ENCODE results near the gene USP7.
"Not testable (repeated sequence)": the region's sequence is repeated elsewhere in the genome, so short reads cannot be mapped to it uniquely, and the experiment has no call there.

The USP7 gene

DNA sequence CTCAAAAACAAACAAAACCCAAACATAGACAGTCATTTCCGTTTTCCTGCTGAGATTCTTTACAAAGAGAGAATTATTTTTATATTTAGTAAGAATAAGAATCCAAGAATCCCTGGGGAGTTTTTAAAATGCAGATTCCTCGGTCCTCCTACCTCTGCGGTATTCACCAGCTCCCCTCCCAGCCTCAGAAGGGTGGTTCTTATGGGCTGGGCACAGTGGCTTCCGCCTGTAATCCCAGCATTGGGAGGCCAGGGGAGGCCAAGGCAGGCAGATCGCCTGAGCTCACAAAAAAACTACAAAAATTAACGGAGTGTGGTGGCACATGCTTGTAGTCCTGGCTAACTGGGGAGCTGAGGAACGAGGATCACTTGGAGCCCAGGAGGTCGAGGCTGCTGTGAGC is 26.7 kb upstream of the USP7 start:
- Mint-ChIP-seq H3K9me3 (no peaks in the 10 kb centered on the region), H3K4me3 (no peak overlapping the region), H3K27me3 (ENCODE audit: low read depth) (no peaks in the 10 kb centered on the region), H3K27ac (no peak overlapping the region), H3K36me3 (ENCODE audit: low read depth) (no peaks in the 10 kb centered on the region), H3K4me1 (ENCODE audit: low read depth) (no peaks in the 10 kb centered on the region)
- no peak for DNase-seq (ENCODE audit: low spot score)

DNA sequence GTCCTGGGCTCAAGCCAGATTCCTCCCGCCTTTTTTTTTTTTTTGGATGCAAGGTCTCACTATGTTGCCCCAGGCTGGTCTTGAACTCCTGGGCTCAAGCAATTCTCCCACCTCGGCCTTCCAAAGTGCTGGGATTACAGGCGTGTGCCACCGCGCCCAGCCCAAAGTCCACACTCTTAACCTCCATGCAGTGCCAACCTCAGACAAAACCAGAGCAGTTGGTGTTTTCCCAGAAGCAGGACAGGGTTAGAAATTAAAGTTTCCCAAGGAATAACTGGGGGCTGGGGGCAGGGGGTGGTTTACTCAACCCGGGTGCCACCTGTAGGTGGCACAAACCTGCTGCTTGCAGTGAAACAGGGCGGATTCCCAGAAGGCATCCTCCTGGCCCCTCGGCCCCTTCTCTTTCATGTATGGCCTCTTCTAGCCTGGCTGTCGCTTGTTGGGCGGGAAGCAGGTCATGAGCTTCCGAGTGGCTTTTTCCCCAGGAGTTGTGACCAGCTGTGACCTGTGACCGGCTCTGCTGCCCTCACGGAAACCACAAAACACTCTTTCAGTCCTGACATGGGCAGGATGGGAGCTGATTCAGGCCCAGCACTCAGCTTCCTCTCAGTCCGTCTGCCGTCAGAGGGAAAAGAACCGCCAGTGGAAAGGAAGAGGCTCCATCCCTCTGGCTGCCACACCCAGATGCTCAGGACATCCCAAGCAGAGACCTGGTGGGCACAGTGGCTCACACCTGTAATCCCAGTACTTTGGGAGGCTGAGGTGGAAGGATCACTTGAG is 25.6 kb upstream of the USP7 start:
- no peak overlapping the region for H3K4me3 Mint-ChIP-seq
- no peaks in the 10 kb centered on the region for H3K4me1 Mint-ChIP-seq (ENCODE audit: low read depth)
- no peaks in the 10 kb centered on the region for H3K36me3 Mint-ChIP-seq (ENCODE audit: low read depth)
- H3K27ac Mint-ChIP-seq: no peak overlapping the region
- no peaks in the 10 kb centered on the region for H3K27me3 Mint-ChIP-seq (ENCODE audit: low read depth)
- DNase-seq (ENCODE audit: low spot score): no peak
- no peaks in the 10 kb centered on the region for H3K9me3 Mint-ChIP-seq

DNA sequence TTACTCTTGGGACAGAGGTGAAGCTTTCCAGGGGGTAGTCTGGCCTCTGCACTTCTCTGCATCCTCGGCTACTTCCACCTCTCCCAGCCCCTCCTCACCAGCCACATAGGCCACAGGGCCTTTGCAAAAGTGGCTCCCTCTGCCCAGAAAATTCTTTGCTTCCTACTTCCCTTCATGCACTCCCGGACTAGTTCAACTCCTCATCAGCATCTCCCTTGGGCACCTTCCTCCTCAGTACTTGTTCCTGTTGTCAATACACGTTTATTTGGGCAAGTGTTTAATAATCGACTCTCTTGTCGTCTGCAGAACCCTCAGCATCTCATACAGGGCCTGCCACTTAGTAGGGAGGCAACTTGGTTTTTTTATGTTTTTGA is 23.1 kb upstream of the USP7 start:
- H3K27me3 Mint-ChIP-seq (ENCODE audit: low read depth): no peaks in the 10 kb centered on the region
- DNase-seq (ENCODE audit: low spot score): no peak
- H3K27ac Mint-ChIP-seq: no peak overlapping the region
- no peaks in the 10 kb centered on the region for H3K4me1 Mint-ChIP-seq (ENCODE audit: low read depth)
- H3K4me3 Mint-ChIP-seq: no peak overlapping the region
- no peaks in the 10 kb centered on the region for H3K9me3 Mint-ChIP-seq
- no peaks in the 10 kb centered on the region for H3K36me3 Mint-ChIP-seq (ENCODE audit: low read depth)

DNA sequence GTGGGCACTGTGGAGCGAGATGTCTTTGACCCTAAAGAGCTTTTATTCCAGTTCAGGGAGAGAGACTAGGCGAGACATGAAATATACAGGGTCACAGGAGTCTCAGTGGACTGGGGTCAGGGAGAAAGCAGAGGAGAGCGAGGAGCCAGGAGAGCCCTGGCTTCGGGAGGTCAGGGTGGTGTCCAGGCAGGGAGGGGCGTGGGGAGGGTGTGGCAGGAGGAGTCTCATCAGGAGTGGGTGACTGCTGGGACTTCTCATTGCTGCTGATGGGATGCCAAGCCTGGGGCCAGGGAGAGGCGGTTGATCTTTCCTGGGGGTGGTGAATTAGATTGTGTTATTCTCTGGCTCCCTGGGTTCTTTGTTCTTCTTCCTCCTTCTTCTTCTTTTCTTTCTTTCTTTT is 22.4 kb upstream of the USP7 start:
- no peaks in the 10 kb centered on the region for H3K36me3 Mint-ChIP-seq (ENCODE audit: low read depth)
- no peaks in the 10 kb centered on the region for H3K9me3 Mint-ChIP-seq
- DNase-seq (ENCODE audit: low spot score): no peak
- no peaks in the 10 kb centered on the region for H3K27me3 Mint-ChIP-seq (ENCODE audit: low read depth)
- H3K4me1 Mint-ChIP-seq (ENCODE audit: low read depth): no peaks in the 10 kb centered on the region
- no peak overlapping the region for H3K27ac Mint-ChIP-seq
- no peak overlapping the region for H3K4me3 Mint-ChIP-seq

DNA sequence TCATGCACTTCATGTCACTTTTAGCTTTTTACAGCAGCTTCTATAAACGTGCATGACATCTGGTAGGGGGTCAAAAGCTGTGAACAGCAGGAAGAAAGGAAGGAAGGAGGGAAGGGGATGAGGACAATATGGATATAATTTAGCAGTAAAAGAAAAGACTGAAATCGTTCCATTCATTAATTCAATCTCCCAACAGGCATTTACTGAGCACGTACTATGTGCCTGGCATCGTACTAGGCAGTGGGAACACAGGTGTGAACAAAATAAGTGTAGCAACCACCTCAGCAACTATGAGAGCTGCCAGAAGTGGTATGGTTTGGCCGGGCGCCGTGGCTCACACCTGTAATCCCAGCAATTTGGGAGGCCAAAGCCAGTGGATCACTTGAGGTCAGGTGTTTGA is 19.1 kb upstream of the USP7 start:
- Mint-ChIP-seq H3K27me3 (ENCODE audit: low read depth) (no peaks in the 10 kb centered on the region), H3K9me3 (no peaks in the 10 kb centered on the region), H3K27ac (no peak overlapping the region)

DNA sequence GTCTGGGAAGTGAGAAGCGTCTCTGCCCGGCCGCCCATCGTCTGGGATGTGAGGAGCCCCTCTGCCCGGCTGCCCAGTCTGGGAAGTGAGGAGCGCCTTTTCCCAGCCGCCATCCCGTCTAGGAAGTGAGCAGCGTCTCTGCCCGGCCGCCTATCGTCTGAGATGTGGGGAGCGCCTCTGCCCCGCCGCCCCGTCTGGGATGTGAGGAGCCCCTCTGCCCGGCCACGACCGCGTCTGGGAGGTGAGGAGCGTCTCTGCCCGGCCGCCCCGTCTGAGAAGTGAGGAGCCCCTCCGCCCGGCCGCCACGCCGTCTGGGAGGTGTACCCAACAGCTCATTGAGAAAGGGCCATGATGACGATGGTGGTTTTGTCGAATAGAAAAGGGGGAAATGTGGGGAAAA is 18.2 kb upstream of the USP7 start:
- H3K9me3 Mint-ChIP-seq: not testable (repeated sequence)

More for the DNA sequence above, 19.1 kb upstream of the USP7 start:
- DNase-seq (ENCODE audit: low spot score): no peak
- H3K4me3 Mint-ChIP-seq: no peak overlapping the region
- H3K4me1 Mint-ChIP-seq (ENCODE audit: low read depth): no peaks in the 10 kb centered on the region
- no peaks in the 10 kb centered on the region for H3K36me3 Mint-ChIP-seq (ENCODE audit: low read depth)

DNA sequence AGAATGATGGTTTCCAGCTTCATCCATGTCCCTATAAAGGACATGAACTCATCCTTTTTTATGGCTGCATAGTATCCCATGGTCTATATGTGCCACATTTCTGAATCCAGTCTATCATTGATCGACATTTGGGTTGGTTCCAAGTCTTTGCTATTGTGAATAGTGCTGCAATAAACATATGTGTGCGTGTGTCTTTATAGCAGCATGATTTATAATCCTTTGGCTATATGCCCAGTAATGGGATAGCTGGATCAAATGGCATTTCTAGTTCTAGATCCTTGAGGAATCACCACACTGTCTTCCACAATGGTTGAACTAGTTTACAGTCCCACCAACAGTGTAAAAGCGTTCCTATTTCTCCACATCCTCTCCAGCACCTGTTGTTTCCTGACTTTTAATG is 12.5 kb upstream of the USP7 start:
- not testable (repeated sequence) for H3K27ac Mint-ChIP-seq; H3K36me3 Mint-ChIP-seq (ENCODE audit: low read depth); H3K4me1 Mint-ChIP-seq (ENCODE audit: low read depth); H3K4me3 Mint-ChIP-seq; H3K9me3 Mint-ChIP-seq; DNase-seq (ENCODE audit: low spot score)
- peaks cover 15% of the 10 kb centered on the region for H3K27me3 Mint-ChIP-seq (ENCODE audit: low read depth)

More for the DNA sequence above, 18.2 kb upstream of the USP7 start:
- not testable (repeated sequence) for H3K27ac Mint-ChIP-seq; H3K27me3 Mint-ChIP-seq (ENCODE audit: low read depth); H3K36me3 Mint-ChIP-seq (ENCODE audit: low read depth); DNase-seq (ENCODE audit: low spot score); H3K4me3 Mint-ChIP-seq; H3K4me1 Mint-ChIP-seq (ENCODE audit: low read depth)

DNA sequence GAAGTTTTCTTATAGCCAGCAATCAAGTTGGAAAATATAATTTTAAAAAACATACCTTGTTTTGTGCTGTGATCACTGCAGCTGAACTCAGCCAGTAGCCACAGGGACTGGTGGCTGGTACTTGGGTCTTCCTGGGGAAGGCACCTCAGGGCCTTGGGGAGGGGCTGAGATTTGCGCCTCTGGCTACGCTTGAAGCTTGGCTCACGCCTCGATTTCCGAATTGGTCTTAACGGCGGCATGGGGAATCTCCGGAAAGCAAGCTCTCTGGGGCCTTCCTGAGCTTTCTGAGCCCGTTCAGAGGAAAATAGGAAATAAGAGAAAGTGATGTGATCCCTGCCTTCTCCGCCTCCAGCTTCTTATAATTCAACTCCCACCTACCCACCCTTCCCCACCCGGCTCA is 11.3 kb upstream of the USP7 start:
- no peak overlapping the region for H3K27ac Mint-ChIP-seq
- DNase-seq (ENCODE audit: low spot score): no peak
- H3K4me3 Mint-ChIP-seq: no peak overlapping the region
- H3K27me3 Mint-ChIP-seq (ENCODE audit: low read depth): peaks cover 16% of the 10 kb centered on the region
- H3K4me1 Mint-ChIP-seq (ENCODE audit: low read depth): peaks cover 1% of the 10 kb centered on the region
- no peaks in the 10 kb centered on the region for H3K9me3 Mint-ChIP-seq
- H3K36me3 Mint-ChIP-seq (ENCODE audit: low read depth): no peaks in the 10 kb centered on the region

DNA sequence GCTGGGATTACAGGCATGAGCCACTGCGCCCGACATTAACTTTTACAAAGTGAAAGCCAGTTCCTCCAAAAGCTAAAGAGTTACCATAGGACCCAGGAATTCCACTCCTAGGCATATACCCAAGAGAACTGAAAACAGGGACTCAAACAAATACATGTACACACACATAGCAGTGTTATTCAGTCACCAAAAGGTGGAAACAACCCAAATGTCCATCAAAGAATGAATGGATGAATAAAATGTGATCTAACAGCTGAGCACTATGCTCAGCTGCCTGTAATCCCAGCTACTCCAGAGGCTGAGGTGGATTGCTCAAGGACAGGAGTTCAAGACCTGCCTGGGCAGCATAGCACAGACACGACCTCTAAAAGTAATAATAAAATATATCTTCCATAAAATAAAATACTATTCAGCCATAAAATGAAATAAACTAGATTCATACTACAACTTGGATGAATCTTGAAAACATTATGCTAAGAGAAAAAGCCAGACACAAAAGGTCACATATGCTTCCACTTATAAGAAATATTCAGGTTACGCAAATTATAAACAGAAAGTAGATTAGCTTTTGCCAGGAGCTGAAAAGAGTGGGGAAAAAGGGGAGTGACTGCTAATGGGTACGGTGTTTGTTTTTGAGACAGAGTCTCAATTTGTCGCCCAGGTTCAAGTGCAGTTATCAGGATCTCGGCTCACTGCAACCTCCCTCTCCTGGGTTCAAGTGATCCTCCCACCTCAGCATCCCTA is 9.3 kb upstream of the USP7 start:
- Mint-ChIP-seq H3K4me1 (ENCODE audit: low read depth) (peaks cover 1% of the 10 kb centered on the region), H3K27ac (no peak overlapping the region), H3K9me3 (no peaks in the 10 kb centered on the region), H3K27me3 (ENCODE audit: low read depth) (peaks cover 16% of the 10 kb centered on the region), H3K4me3 (no peak overlapping the region), H3K36me3 (ENCODE audit: low read depth) (no peaks in the 10 kb centered on the region)
- no peak for DNase-seq (ENCODE audit: low spot score)

DNA sequence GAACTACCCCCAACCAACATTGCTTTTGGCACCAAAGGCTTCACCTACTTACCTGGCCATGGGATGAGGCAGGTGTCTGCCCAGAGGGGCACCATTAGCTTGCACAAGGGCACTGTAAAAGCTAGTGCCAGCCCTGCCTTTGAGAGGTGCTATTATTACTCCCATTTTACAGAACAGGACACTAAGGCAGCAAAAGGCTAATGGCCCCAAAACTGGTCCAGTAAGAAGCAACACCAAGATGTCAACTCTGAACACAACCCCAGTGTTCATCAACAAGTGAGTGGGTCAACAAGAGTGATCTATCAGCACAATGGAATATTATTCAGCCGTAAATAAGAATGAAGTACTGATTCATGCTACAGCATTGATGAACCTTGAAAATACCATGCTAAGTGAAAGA is 7.7 kb upstream of the USP7 start:
- H3K9me3 Mint-ChIP-seq: no peaks in the 10 kb centered on the region
- no peaks in the 10 kb centered on the region for H3K36me3 Mint-ChIP-seq (ENCODE audit: low read depth)
- no peaks in the 10 kb centered on the region for H3K4me1 Mint-ChIP-seq (ENCODE audit: low read depth)
- no peak overlapping the region for H3K27ac Mint-ChIP-seq
- peaks cover 19% of the 10 kb centered on the region for H3K27me3 Mint-ChIP-seq (ENCODE audit: low read depth)
- DNase-seq (ENCODE audit: low spot score): no peak
- H3K4me3 Mint-ChIP-seq: no peak overlapping the region

DNA sequence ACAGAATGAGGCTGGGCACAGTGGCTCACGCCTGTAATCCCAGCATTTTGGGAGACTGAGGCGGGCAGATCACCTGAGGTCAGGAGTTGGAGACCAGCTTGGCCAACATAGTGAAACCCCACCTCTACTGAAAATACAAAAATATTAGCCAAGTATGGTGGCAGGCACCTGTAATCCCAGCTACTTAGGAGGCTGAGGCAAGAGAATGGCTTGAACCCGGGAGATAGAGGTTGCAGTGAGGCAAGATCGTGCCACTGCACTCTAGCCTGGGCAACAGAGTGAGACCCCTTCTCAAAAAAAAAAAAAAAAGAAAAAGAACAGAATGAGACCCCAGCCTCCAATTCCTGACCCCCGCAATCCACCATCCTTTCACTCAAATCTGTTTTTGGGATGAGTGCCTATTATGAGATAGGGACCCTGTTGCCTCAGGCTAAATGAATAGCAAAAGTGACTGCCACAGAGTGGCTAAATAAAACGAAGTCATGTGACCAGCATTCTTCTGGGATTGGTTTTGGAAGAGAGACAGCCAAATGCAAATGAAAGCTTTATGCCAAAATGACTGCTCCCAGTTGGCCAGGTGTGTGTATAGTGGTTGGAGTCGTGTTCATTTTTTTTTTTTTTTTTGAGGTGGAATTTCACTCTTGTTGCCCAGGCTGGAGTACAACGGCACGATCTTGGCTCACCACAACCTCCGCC is 5.6 kb upstream of the USP7 start:
- not testable (repeated sequence) for H3K4me3 Mint-ChIP-seq; H3K9me3 Mint-ChIP-seq; DNase-seq (ENCODE audit: low spot score); H3K36me3 Mint-ChIP-seq (ENCODE audit: low read depth); H3K27ac Mint-ChIP-seq; H3K4me1 Mint-ChIP-seq (ENCODE audit: low read depth)
- peaks cover 23% of the 10 kb centered on the region for H3K27me3 Mint-ChIP-seq (ENCODE audit: low read depth)

DNA sequence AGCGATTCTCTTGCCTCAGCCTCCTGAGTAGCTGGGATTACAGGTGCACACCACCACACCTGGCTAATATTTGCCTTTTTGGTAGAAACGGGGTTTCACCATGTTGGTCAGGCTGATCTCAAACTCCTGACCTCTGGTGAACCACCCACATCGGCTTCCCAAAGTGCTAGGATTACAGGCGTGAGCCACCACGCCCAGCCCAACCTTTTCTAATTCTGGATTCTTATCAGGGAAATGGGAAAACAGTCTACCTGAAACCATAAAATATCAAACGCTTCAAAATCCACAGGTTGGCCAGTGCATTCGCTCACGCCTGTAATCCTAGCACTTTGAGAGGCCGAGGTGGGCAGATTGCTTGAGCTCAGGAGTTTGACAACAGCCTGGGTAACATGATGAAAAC is 4.3 kb upstream of the USP7 start:
- peaks cover 17% of the 10 kb centered on the region for H3K27me3 Mint-ChIP-seq (ENCODE audit: low read depth)
- H3K27ac Mint-ChIP-seq; H3K9me3 Mint-ChIP-seq; H3K4me3 Mint-ChIP-seq; H3K36me3 Mint-ChIP-seq (ENCODE audit: low read depth); H3K4me1 Mint-ChIP-seq (ENCODE audit: low read depth); DNase-seq (ENCODE audit: low spot score): not testable (repeated sequence)

DNA sequence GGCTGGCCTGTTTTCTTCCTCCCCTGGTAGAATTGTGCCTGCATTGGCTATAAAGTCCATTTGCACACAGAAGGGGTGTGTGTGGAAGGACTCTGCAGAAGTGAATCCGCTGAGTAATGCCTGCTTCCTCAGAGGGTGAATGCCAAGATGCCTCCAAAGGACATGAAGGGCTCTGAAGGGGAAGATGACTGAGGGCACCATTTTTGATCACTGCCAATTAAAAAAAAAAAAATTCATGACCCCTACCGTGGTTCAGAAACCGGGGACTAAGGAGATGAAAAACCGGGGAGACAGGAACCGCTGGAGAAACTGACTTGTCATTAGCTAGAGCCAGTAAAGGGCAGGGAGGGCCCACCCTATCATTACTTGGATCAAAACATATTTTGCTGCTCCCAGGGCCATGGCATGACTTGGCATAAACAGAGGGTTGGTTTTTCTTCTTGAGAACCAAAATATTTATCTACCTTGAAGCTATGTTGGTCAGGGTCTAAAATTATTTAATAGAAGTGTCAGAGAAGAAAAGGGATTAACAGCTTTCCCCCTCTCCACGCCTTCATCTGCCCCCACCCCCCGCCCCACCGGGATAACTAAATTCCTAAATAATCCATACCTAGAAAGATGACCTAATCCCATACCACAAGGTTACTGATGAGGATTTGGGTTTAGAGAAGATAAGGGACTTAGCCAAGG is 3.6 kb upstream of the USP7 start:
- Mint-ChIP-seq H3K36me3 (ENCODE audit: low read depth) (peaks cover 3% of the 10 kb centered on the region), H3K9me3 (no peaks in the 10 kb centered on the region), H3K27ac (no peak overlapping the region), H3K27me3 (ENCODE audit: low read depth) (peaks cover 17% of the 10 kb centered on the region), H3K4me3 (no peak overlapping the region), H3K4me1 (ENCODE audit: low read depth) (peaks cover 2% of the 10 kb centered on the region)
- no peak for DNase-seq (ENCODE audit: low spot score)

DNA sequence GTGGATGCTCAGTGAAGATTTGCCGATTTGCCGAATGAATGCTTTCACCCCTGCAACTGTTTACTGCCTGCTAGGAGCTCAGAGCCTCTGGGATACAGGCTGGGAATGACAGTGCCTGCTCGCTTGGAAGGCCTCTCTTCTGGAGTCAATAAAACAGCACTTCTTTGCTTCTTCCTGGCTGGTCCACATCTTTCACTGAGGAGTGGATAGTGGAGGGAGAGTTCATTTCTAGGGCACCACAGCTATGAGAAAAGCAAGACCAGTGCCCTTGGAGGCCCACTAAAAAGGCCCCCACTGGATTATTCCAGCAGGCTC is 3.1 kb upstream of the USP7 start:
- peaks cover 8% of the 10 kb centered on the region for H3K36me3 Mint-ChIP-seq (ENCODE audit: low read depth)
- no peak overlapping the region for H3K27ac Mint-ChIP-seq
- DNase-seq (ENCODE audit: low spot score): no peak
- H3K9me3 Mint-ChIP-seq: no peaks in the 10 kb centered on the region
- peaks cover 17% of the 10 kb centered on the region for H3K27me3 Mint-ChIP-seq (ENCODE audit: low read depth)
- no peak overlapping the region for H3K4me3 Mint-ChIP-seq
- H3K4me1 Mint-ChIP-seq (ENCODE audit: low read depth): peaks cover 7% of the 10 kb centered on the region
